HG02870 (cell line): ENCODE results near the gene CALR.
"Not testable (repeated sequence)": the region's sequence is repeated elsewhere in the genome, so short reads cannot be mapped to it uniquely, and the experiment has no call there.

ENCODE experiments used
- ATAC-seq: cut with Tn5 transposase; IDR thresholded peaks from one replicate; pipeline ENCODE4 v1.9.1; 2021; ENCODE audit warnings: mild to moderate bottlenecking, moderate library complexity; ENCODE audit not compliant: unreplicated experiment

Gene CALR

GRCh38 chr19:12976109-12976508 lies 37.7 kb downstream of the CALR start:
- ATAC-seq = not testable (repeated sequence)

- ATAC-seq = no peak
Measured at GRCh38 chr19:12979974-12980373, 41.6 kb downstream of the CALR start.

- no peak for ATAC-seq
Measured at GRCh38 chr19:12982648-12983047, 44.2 kb downstream of the CALR start.

GRCh38 chr19:12983091-12983490 lies 44.7 kb downstream of the CALR start:
- ATAC-seq = no peak

- ATAC-seq = no peak
Measured at GRCh38 chr19:12983542-12984142, 45.2 kb downstream of the CALR start.

GRCh38 chr19:12984143-12984627 lies 45.8 kb downstream of the CALR start:
- no peak for ATAC-seq

GRCh38 chr19:12984683-12985048 lies 46.3 kb downstream of the CALR start:
- ATAC-seq = no peak

GRCh38 chr19:12985049-12985776 lies 46.8 kb downstream of the CALR start:
- no peak for ATAC-seq

- no peak for ATAC-seq
Measured at GRCh38 chr19:12986726-12987125, 48.3 kb downstream of the CALR start.

- no peak for ATAC-seq
Measured at GRCh38 chr19:12987190-12987589, 48.8 kb downstream of the CALR start.

- no peak for ATAC-seq
Measured at GRCh38 chr19:12987781-12988180, 49.4 kb downstream of the CALR start.

GRCh38 chr19:12990431-12990830 lies 52.0 kb downstream of the CALR start:
- ATAC-seq = no peak

GRCh38 chr19:12990853-12991252 lies 52.4 kb downstream of the CALR start:
- no peak for ATAC-seq

- ATAC-seq = no peak
Measured at GRCh38 chr19:12991296-12991695, 52.9 kb downstream of the CALR start.

GRCh38 chr19:12992729-12993128 lies 54.3 kb downstream of the CALR start:
- ATAC-seq = no peak

- no peak for ATAC-seq
Measured at GRCh38 chr19:12993562-12993961, 55.2 kb downstream of the CALR start.
